GM12874 (cell line): Measurements from ENCODE around the gene C10orf67.

Source experiments
- TF ChIP-seq, protein P1 (sequence below): IDR thresholded peaks from 2 replicates; pipeline ENCODE4 v1.5.1; 2011; ENCODE audit warnings: low read depth, mild to moderate bottlenecking, control low read depth, low read length, moderate library complexity; ENCODE audit not compliant: insufficient read depth

C10orf67 gene

DNA sequence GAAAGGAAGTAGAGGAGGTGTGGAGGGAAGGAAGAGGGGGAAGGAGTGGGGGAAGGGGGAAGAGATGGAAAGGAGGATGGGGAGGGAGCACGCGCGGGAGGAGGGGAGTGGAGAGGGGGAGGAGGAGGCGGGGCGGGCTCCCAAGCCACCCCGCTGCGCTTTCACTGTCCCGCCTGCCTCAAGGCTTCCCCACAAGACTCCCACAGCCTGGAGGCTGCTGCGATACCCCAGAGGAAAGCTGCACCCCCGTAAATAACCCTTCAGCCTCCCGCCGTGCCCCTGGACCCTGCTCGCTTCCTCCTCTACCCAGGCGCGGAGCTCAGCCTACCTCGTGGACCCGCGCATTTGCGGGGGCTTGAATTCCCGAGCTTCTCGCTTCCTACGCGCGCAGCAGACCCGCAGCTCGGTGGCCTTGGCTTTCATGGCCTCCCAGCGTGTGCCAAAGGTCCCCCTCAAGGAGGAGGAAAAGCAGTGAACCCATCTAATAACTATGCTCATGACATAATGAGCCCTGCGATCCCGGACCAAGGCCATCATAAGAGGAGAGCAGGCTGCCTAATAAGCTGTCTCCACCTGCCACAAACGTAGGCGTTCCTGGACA lies at the start of gene C10orf67:
TSS of gene C10orf67 (minus strand) at position 557 of the 601 bp plus-strand sequence. CDS start at position 534, 23 bp downstream.
- TF ChIP-seq, protein P1, sequence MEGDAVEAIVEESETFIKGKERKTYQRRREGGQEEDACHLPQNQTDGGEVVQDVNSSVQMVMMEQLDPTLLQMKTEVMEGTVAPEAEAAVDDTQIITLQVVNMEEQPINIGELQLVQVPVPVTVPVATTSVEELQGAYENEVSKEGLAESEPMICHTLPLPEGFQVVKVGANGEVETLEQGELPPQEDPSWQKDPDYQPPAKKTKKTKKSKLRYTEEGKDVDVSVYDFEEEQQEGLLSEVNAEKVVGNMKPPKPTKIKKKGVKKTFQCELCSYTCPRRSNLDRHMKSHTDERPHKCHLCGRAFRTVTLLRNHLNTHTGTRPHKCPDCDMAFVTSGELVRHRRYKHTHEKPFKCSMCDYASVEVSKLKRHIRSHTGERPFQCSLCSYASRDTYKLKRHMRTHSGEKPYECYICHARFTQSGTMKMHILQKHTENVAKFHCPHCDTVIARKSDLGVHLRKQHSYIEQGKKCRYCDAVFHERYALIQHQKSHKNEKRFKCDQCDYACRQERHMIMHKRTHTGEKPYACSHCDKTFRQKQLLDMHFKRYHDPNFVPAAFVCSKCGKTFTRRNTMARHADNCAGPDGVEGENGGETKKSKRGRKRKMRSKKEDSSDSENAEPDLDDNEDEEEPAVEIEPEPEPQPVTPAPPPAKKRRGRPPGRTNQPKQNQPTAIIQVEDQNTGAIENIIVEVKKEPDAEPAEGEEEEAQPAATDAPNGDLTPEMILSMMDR, result no peak

DNA sequence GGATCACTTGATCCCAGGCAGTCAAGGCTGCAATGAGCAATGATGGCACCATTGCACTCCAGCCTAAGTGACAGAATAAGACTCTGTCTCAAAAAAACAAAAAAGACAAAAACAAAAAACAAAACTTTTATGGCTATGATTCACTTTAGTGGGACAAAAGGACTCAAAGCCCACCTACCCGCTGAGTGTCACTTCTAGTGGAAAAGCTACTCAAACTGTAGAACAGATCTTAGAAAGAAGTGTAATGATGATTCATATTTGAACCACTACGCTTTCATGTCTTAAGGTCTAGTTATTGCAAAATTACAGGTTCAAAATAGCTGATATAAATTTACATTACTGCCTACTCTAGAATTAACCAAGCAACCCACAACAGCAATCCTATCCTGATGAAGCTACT lies 47.2 kb upstream of the C10orf67 start:
- TF ChIP-seq, protein P1, result no peak

DNA sequence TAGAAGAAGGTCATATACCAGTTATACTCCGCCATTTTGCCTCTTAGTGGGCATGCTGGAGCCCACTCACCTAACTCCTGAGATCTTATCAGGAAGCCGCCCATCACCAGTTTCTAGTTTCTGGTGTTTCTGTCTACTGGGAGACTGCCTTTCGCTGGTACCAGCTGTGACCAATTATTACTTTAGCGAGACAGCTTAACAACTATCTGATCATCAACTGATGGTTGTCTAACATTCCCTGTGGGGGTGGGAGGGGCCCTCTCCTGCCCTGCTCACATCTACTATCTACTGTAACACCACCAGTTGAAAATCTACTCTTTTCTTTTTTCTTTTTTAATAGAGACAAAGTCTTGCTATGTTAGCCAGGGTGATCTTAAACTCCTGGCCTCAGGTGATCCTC lies 46.2 kb upstream of the C10orf67 start:
- TF ChIP-seq, protein P1, result no peak

DNA sequence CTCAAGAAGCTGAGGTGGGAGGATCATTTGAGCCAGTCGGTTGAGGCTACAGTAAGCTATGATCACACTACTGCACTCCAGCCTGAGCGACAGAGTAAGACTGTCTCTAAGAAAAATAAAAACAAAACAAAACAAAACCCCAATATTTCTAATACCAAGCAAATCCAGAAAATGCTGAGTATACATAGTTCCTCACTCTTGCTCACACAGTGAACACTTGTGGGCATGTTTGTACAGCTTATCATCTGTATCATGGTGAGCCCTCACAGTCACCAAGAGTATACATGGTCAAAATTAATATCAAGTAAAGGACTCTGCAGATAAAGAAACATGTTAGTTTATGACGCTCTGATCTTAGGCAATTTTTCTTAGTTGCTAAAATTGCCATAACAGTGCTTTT lies 41.5 kb upstream of the C10orf67 start:
- TF ChIP-seq, protein P1, result no peak

DNA sequence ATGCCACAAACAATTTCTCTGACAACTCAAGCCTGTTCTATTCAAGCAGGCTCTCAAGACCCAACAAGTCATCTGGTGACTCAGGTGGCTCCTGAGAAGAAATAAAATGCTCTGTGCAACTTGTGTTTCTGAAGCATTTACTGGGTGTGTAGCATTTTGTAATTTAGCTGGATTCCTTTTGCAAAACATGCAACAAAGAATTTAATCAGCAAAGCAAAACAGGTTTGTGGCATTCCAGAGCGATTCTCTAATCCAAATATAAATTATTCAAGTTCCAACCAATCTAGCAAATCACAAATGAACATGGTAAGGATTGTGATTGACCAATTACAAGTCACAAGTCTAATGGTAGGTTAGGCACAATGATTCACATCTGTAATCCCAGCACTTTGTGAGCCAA lies 39.8 kb upstream of the C10orf67 start:
- TF ChIP-seq, protein P1, result no peak

DNA sequence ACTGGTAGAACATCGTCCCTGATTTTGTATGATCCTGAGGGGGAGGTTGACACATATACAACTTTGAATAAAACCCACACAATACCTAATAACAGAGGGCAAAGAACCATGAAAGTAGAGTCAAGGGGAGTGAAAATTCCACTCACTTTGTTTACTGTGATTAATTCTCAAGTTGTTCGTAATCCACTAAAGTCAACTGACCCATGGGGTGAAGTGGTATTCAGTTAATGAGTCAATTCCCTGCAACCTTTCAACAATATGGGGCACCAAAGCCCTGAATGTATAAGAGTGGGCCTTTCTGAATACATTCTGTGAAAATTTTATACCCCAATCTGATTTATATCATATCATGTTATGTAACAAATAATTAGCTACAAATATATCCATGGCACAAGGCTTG lies 39.0 kb upstream of the C10orf67 start:
- TF ChIP-seq, protein P1, result no peak

DNA sequence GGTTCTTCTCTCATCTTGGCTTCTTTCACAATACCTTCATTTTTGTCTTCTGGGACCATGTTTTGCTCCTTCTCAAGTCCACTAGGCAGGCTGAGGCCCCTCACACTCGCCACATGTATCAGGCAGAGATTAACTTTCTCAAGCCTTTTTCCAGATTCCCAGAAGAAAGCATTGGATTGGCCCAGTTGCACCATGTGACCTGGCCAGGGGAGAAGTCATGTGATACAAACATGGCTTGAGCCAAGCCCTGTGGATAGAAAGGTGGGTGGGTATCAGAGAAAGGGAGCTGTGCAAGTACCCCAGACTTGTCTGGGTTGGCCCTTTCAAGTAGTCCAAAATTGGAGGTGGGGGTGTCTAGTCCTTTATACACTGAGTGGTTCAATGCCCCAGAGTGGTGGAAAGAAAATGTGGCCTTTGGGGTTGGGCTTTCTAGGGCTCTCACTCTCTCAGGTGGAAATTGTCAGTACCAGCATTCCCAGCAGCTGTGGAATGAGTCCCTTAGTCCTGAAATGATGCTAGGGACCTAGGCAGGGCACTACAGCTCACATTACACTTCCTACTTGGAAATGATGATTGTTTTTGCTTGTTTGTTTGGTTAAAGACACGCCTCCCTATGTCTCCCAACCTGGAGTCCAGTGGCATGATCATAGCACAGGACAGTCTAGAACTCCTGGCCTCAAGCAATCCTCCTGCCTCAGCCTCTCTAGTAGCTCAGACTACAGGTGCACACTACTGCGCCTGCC lies 36.9 kb upstream of the C10orf67 start:
- TF ChIP-seq, protein P1, result no peak
